ENCODE measurements around the gene SEPTIN8.

GRCh38 chr5:132751971-132752580 lies 25.0 kb downstream of the SEPTIN8 start:
- TF ChIP-seq CTCF (IDR thresholded peaks at IDR 0.05 in 4 of 5, conservative IDR thresholded peaks at IDR 0.05 in 1 of 5) = no peak
- no peak for TF ChIP-seq POLR2A (IDR thresholded peaks at IDR 0.05)
